NB4 (cell line): ENCODE results near the gene ZCCHC7.

ENCODE experiments used
- DNase-seq: peaks from one replicate; pipeline ENCODE4 v3.0.0; 2010; ENCODE audit warnings: low read depth
- H3K4me3 ChIP-seq: one replicate; pipeline ENCODE4 v1.5.1; 2011; ENCODE audit warnings: mild to moderate bottlenecking, low read depth, low read length, moderate library complexity
- CTCF ChIP-seq: IDR thresholded peaks from one replicate; pipeline ENCODE4 v1.5.1; 2012; ENCODE audit warnings: low read depth, low read length
- MYC ChIP-seq: IDR thresholded peaks from 2 replicates; pipeline ENCODE4 v1.6.1; 2011; ENCODE audit warnings: low read depth, low read length
- POLR2A ChIP-seq: IDR thresholded peaks from 2 replicates; pipeline ENCODE4 v1.6.1; 2011; ENCODE audit warnings: mild to moderate bottlenecking; ENCODE audit not compliant: insufficient read length; ENCODE audit errors: extremely low read depth
- TF ChIP-seq, protein P1 (sequence below): IDR thresholded peaks from 2 replicates; pipeline ENCODE4 v1.6.1; 2011; ENCODE audit warnings: low read depth, low read length

Gene ZCCHC7

GRCh38 chr9:37149666-37150308 is 29.4 kb downstream of the ZCCHC7 start:
- H3K4me3 ChIP-seq: no peak overlapping the region
- TF ChIP-seq, protein P1, sequence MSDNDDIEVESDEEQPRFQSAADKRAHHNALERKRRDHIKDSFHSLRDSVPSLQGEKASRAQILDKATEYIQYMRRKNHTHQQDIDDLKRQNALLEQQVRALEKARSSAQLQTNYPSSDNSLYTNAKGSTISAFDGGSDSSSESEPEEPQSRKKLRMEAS: no peak
- TF ChIP-seq MYC: no peak
- TF ChIP-seq CTCF: no peak
- TF ChIP-seq POLR2A: no peak
- DNase-seq: no peak

DNA sequence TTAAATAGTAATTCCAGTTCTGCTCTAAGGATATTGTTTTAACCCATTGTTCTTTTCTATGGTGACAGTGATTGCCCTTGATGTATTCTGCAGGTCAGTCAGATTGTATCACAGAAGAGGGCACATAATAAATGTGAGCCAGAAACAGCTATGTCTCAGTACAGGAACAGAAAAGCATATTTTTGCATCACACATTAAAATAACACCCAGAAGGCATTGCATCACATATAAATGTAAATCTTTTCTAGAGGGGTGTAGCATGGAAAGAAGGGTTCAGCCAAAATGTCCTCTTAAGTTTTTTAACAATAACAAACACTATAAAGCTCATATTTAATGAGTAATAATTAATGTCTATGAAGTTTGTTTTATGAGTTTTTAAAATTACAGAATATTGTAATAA is 30.0 kb downstream of the ZCCHC7 start:
- DNase-seq: no peak
- TF ChIP-seq, protein P1: no peak
- TF ChIP-seq CTCF (no peak), POLR2A (no peak), MYC (no peak)
- no peak overlapping the region for H3K4me3 ChIP-seq

DNA sequence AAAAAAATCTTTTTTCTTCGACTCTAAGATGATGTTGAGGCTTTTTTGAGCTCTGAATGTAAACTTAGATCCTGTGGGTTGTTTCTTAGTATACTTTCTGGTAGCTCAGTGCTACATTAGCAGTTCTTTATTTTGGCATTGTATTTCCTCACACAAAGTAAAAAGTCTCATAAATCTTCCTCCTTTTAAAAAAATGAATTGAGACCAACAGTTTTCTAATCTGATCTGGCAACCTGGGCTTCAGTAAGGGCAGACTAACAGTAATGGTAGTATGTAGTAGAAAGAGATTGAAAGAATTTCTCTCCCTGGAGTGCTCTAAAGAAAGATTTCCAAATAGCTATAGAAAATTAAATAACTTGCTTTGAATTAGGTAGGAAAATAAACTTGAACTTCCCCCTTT is 31.4 kb downstream of the ZCCHC7 start:
- TF ChIP-seq, protein P1: no peak
- TF ChIP-seq MYC (no peak), POLR2A (no peak), CTCF (no peak)
- no peak for DNase-seq
- no peak overlapping the region for H3K4me3 ChIP-seq

GRCh38 chr9:37152365-37152764 is 32.0 kb downstream of the ZCCHC7 start:
- DNase-seq: no peak
- TF ChIP-seq MYC (no peak), POLR2A (no peak), CTCF (no peak)
- TF ChIP-seq, protein P1: no peak
- H3K4me3 ChIP-seq: no peak overlapping the region

DNA sequence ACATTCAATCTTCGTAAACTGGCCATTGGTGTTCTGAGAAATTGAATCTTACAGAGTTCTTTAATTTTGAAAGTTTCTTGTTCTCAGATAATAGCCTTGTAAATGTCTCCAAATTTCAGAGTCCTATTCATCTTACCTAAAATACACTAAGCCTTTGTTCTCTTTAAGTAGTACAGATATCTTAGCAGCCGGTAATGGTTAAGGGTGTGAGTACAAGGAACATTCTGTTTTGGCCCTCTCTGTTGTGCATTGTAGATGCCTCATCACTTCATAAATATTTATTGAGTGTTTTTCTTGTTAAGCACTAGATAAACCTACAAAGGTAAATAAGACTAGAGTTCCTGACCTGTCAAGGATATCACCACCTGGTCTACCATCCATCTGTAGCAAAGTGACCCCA is 35.2 kb downstream of the ZCCHC7 start:
- DNase-seq: no peak
- TF ChIP-seq MYC: no peak
- TF ChIP-seq, protein P1: no peak
- TF ChIP-seq CTCF: no peak
- TF ChIP-seq POLR2A: no peak
- no peak overlapping the region for H3K4me3 ChIP-seq

DNA sequence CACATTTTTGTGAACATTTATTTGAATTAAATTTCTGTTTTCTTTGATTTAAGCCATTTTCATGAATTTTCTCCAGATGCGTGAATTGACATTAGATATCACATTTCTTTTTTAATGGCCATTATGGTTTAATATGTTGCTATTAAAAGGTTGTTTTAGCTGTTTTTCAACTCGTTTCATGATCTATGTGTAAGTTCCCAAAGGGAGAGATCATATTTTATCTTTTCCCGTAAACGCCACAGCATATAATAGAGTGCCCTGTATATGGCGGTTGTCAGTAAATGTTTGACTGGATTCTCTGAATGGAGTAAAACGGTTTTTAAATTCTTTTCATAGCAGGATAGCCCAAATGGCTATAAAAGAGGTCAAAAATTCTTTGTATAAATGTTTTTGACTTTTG is 35.8 kb downstream of the ZCCHC7 start:
- no peak overlapping the region for H3K4me3 ChIP-seq
- TF ChIP-seq, protein P1: no peak
- TF ChIP-seq MYC (no peak), POLR2A (no peak), CTCF (no peak)
- no peak for DNase-seq
